Mucosa of descending colon (tissue), 3 donors: Measurements from ENCODE around the gene ACVR2A. TPM values are rescaled to one million over a fixed set of nuclear protein-coding genes. Genes with fewer than 3 reads are reported as not detected.

ENCODE experiments used
- ATAC-seq: fragments of 200-7000 bp; cut with Tn5 transposase; one replicate; pipeline ENCODE4 v1.9.1; 2020; ENCODE audit warnings: mild to moderate bottlenecking, moderate library complexity
- DNase-seq, 3 donors: peaks; one replicate each; pipeline ENCODE4 v3.0.0-alpha.2; 2020
- H3K36me3 ChIP-seq: fragments of 200-600 bp; one replicate; pipeline ENCODE4 v1.8.0; 2021; ENCODE audit warnings: low read depth, mild to moderate bottlenecking
- H3K4me1 ChIP-seq: fragments of 200-600 bp; one replicate; pipeline ENCODE4 v1.8.0; 2021; ENCODE audit warnings: low read depth, mild to moderate bottlenecking
- H3K4me3 ChIP-seq: fragments of 200-600 bp; one replicate; pipeline ENCODE4 v1.8.0; 2021; ENCODE audit warnings: mild to moderate bottlenecking
- H3K9me3 ChIP-seq: fragments of 200-600 bp; one replicate; pipeline ENCODE4 v1.8.0; 2021; ENCODE audit warnings: mild to moderate bottlenecking
- intact Hi-C, 2 donors: fragments of 100-400 bp; cut with DNase I in 1 of 2; cut with micrococcal nuclease in 1 of 2; formaldehyde crosslinking; loops; one replicate each; pipeline versions ENCODE4 v1.11.0 to v1.11.1; 2022; cut with DNase I, micrococcal nuclease
- total RNA-seq, 3 donors: library from RNA; stranded (reverse); fragmentation: NEBNext Ultra II Directional in 2 of 3; extraction: Animal tissue kit (Norgen Biotek cat#: 25700) in 2 of 3; gene quantifications; one replicate each; pipeline versions ENCODE4 v1.2.1 to v1.2.4, GENCODE V29; 2021 to 2023
- TF ChIP-seq, protein P1 (sequence below): fragments of 200-600 bp; IDR thresholded peaks from one replicate; pipeline ENCODE4 v1.8.0; 2022; ENCODE audit warnings: antibody characterized with exemption, mild to moderate bottlenecking
- donor health status: DM: no; HTN: no; CAD: no; lungs with moderate emphysema.
- donor health status: DM: no; HTN: no; CAD: no.
- donor health status: DM: no; HTN: yes; CAD: no.

Gene ACVR2A
- total RNA-seq, 3 donors from 2014 or later: 19.7 to 33.0 (median 29.0) TPM

- DNase-seq (no peak), ATAC-seq (peak; percentile 21)
- no peaks in the 10 kb centered on the region for H3K36me3 ChIP-seq
- no peaks in the 10 kb centered on the region for H3K9me3 ChIP-seq
- TF ChIP-seq, protein P1, sequence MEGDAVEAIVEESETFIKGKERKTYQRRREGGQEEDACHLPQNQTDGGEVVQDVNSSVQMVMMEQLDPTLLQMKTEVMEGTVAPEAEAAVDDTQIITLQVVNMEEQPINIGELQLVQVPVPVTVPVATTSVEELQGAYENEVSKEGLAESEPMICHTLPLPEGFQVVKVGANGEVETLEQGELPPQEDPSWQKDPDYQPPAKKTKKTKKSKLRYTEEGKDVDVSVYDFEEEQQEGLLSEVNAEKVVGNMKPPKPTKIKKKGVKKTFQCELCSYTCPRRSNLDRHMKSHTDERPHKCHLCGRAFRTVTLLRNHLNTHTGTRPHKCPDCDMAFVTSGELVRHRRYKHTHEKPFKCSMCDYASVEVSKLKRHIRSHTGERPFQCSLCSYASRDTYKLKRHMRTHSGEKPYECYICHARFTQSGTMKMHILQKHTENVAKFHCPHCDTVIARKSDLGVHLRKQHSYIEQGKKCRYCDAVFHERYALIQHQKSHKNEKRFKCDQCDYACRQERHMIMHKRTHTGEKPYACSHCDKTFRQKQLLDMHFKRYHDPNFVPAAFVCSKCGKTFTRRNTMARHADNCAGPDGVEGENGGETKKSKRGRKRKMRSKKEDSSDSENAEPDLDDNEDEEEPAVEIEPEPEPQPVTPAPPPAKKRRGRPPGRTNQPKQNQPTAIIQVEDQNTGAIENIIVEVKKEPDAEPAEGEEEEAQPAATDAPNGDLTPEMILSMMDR: no peak
- intact Hi-C loops: no loop called here
- no peak overlapping the region for H3K4me3 ChIP-seq
- H3K4me1 ChIP-seq: peaks cover 8% of the 10 kb centered on the region
Measured at GRCh38 chr2:147850838-147851237, 6.0 kb downstream of the ACVR2A start.

GRCh38 chr2:147851244-147851930 is 6.6 kb downstream of the ACVR2A start:
- Histone ChIP-seq H3K9me3 (no peaks in the 10 kb centered on the region), H3K36me3 (no peaks in the 10 kb centered on the region), H3K4me3 (no peak overlapping the region), H3K4me1 (peaks cover 8% of the 10 kb centered on the region)
- ATAC-seq: peak; percentile 26
- TF ChIP-seq, protein P1: no peak
- no peak for DNase-seq
- intact Hi-C loops: no loop called here

- ATAC-seq: no peak
- DNase-seq: no peak
- Histone ChIP-seq H3K9me3 (no peaks in the 10 kb centered on the region), H3K4me1 (peaks cover 6% of the 10 kb centered on the region), H3K36me3 (no peaks in the 10 kb centered on the region), H3K4me3 (no peak overlapping the region)
- TF ChIP-seq, protein P1: no peak
- intact Hi-C loops: no loop called here
Measured at GRCh38 chr2:147854557-147855134, 9.8 kb downstream of the ACVR2A start.

DNA sequence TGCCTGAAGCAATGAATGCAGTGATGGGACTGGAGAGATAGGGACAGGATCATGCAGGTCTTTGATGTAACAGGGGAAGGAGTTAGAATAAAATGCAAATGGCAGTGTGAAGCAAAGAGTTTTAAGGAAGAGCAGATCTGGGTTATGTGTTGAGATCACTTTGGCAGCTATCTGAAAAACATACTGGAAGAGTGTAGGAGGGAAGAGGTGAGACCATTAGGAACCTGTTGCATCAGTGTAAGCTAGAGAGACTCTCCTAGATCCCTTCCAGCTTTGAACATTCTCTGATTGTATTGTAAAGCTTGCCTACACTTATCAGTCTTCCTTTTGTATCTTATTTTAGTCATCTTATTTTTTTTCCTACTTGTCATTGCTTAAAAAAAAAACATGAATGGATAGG is 10.5 kb downstream of the ACVR2A start:
- intact Hi-C loops: no loop called here
- DNase-seq (no peak), ATAC-seq (no peak)
- Histone ChIP-seq H3K4me1 (peaks cover 6% of the 10 kb centered on the region), H3K9me3 (no peaks in the 10 kb centered on the region), H3K36me3 (no peaks in the 10 kb centered on the region), H3K4me3 (no peak overlapping the region)
- TF ChIP-seq, protein P1: no peak

- intact Hi-C loops: no loop called here
- TF ChIP-seq, protein P1: no peak
Measured at GRCh38 chr2:147855977-147856376, 11.1 kb downstream of the ACVR2A start.

More at GRCh38 chr2:147855977-147856376, 11.1 kb downstream of the ACVR2A start:
- ATAC-seq (no peak), DNase-seq (no peak)
- H3K9me3 ChIP-seq: no peaks in the 10 kb centered on the region
- H3K4me1 ChIP-seq: peaks cover 6% of the 10 kb centered on the region
- no peaks in the 10 kb centered on the region for H3K36me3 ChIP-seq
- H3K4me3 ChIP-seq: no peak overlapping the region
